Stimulated activated naive CD8-positive, alpha-beta T cell treated with anti-CD3 and anti-CD28 coated beads, Interleukin-15, Interleukin-2, amounts not matched to agents 100 ng/mL and 50 ng/mL, for 24 hours (primary cell): ENCODE data around the gene HUWE1.

Experiments used
- H3K27ac Mint-ChIP-seq: one replicate; pipeline ENCODE4 v1.8.0; 2021; ENCODE audit warnings: mild to moderate bottlenecking, mixed read lengths
- H3K27me3 Mint-ChIP-seq: one replicate; pipeline ENCODE4 v1.8.0; 2021; ENCODE audit warnings: mixed read lengths
- H3K36me3 Mint-ChIP-seq: one replicate; pipeline ENCODE4 v1.8.0; 2021; ENCODE audit warnings: low read depth, mixed read lengths
- H3K4me1 Mint-ChIP-seq: one replicate; pipeline ENCODE4 v1.8.0; 2021; ENCODE audit warnings: low read depth, mixed read lengths
- H3K4me3 Mint-ChIP-seq: one replicate; pipeline ENCODE4 v1.8.0; 2021; ENCODE audit warnings: mild to moderate bottlenecking, mixed read lengths
- H3K9me3 Mint-ChIP-seq: one replicate; pipeline ENCODE4 v1.8.0; 2021; ENCODE audit warnings: mixed read lengths

The HUWE1 gene

DNA sequence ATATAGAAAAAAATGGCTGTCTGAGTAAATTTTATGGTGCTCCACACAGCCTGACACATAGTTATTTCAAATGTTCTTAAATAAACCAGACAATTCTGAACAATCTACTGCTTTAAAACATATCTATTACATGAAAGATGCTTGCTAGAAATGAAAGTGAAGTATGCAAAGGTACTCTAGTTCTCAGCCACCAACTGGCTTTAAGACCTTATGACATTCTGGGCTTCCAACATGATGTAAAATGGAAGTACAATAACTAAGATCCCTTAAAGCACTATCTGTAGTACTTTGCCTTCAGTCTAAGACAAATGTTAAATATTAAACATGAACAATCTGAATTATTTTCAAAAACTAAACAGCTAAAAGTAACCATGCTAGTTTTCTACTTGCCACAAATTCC lies 17.3 kb downstream of the HUWE1 start:
- Mint-ChIP-seq H3K4me3 (no peak overlapping the region), H3K27me3 (no peaks in the 10 kb centered on the region), H3K36me3 (peaks cover 56% of the 10 kb centered on the region)

DNA sequence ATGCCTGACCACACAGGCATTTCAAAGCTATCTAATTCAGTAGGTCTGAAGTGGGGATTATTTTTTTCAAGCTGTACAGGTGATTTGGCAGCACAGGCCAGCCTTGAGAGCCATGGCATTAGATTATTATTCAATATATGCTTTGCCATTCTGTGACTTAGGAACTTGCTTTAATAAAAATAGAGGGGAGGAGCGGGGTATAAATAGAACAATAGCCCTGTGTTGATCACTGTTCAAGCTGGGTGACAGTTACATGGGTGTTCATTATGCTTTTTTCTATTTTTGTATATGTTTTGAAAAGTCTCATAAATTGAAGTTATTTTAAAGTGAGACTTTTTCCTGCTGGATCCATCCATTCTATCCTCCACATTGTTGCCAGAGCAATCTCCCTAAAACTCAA lies 20.3 kb downstream of the HUWE1 start:
- Mint-ChIP-seq H3K4me3 (no peak overlapping the region), H3K27ac (peak overlapping the region; percentile 16), H3K27me3 (no peaks in the 10 kb centered on the region), H3K9me3 (no peaks in the 10 kb centered on the region), H3K36me3 (peaks cover 61% of the 10 kb centered on the region), H3K4me1 (peaks cover 34% of the 10 kb centered on the region)

More for the DNA sequence above, 17.3 kb downstream of the HUWE1 start:
- peaks cover 26% of the 10 kb centered on the region for H3K4me1 Mint-ChIP-seq
- H3K27ac Mint-ChIP-seq = no peak overlapping the region
- H3K9me3 Mint-ChIP-seq = no peaks in the 10 kb centered on the region

DNA sequence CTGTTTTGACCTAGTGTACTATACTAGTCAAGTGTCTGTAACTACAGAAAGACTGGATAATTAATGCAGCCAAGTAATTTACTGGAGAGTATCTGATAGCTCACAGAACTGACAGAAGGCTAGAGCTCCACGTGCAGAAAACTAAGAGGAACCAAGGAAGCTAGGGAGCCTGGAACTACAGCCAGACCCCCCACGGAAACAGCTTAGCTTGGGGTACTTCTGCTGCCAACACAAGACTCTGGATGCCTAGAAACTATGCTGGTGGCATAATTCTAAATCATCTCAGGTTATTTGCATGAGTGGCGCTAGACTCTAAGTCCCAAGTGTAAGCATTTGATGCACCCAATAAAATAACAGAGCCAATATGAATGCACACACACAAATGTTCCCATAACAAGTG lies 26.5 kb downstream of the HUWE1 start:
- Mint-ChIP-seq H3K4me3 (no peak overlapping the region), H3K36me3 (peaks cover 51% of the 10 kb centered on the region), H3K9me3 (no peaks in the 10 kb centered on the region)

DNA sequence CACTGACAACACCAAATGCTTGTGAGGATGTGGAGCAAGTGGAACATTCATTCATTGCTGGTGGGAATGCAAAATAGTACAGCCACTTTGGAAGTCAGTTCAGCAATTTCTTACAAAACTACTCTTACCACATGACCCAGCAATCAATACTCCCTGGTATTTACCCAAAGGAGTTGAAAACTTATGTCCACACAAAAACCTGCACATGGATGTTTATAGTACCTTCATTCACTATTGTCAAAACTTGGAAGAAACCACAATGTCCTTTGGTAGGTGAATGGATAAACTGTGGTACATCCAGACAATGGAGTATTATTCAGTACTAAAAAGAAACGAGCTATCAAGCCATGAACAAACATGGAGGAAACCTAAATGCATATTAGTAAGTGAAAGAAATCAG lies 27.5 kb downstream of the HUWE1 start:
- H3K4me3 Mint-ChIP-seq = no peak overlapping the region

More for the DNA sequence above, 26.5 kb downstream of the HUWE1 start:
- Mint-ChIP-seq H3K27ac (no peak overlapping the region), H3K27me3 (no peaks in the 10 kb centered on the region), H3K4me1 (peaks cover 48% of the 10 kb centered on the region)

GRCh38 chrX:53656845-53657244 lies 29.7 kb downstream of the HUWE1 start:
- H3K27ac Mint-ChIP-seq = no peak overlapping the region
- H3K9me3 Mint-ChIP-seq = no peaks in the 10 kb centered on the region
- peaks cover 45% of the 10 kb centered on the region for H3K4me1 Mint-ChIP-seq
- H3K4me3 Mint-ChIP-seq = no peak overlapping the region
- H3K27me3 Mint-ChIP-seq = no peaks in the 10 kb centered on the region
- peaks cover 58% of the 10 kb centered on the region for H3K36me3 Mint-ChIP-seq

More for the DNA sequence above, 27.5 kb downstream of the HUWE1 start:
- Mint-ChIP-seq H3K9me3 (no peaks in the 10 kb centered on the region), H3K27me3 (no peaks in the 10 kb centered on the region), H3K27ac (peak overlapping the region; percentile 30), H3K36me3 (peaks cover 57% of the 10 kb centered on the region), H3K4me1 (peaks cover 56% of the 10 kb centered on the region)

DNA sequence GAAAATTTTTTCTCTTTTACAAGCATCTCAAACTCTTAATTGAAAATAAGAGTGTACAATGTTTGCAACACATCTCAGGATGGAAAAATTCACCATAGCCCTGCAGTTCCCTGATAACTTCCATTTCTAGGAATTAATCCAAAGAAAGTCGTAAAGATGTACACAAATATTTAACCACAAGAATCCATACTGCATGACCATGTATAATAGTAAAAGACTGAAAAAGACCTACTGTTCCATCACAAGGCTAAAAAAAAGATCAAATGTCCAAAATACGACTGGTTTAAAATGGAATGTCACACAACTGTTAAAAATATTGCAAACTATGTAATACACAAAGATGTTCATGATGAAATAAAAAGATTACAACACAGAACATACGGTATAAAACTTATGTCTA lies 32.1 kb downstream of the HUWE1 start:
- Mint-ChIP-seq H3K4me1 (peaks cover 37% of the 10 kb centered on the region), H3K9me3 (no peaks in the 10 kb centered on the region), H3K36me3 (peaks cover 54% of the 10 kb centered on the region), H3K27me3 (no peaks in the 10 kb centered on the region), H3K4me3 (no peak overlapping the region), H3K27ac (no peak overlapping the region)

- H3K27ac Mint-ChIP-seq = no peak overlapping the region
- no peaks in the 10 kb centered on the region for H3K9me3 Mint-ChIP-seq
- H3K4me3 Mint-ChIP-seq = no peak overlapping the region
- no peaks in the 10 kb centered on the region for H3K27me3 Mint-ChIP-seq
- peaks cover 58% of the 10 kb centered on the region for H3K36me3 Mint-ChIP-seq
- peaks cover 6% of the 10 kb centered on the region for H3K4me1 Mint-ChIP-seq
Observed at GRCh38 chrX:53644751-53645150, 41.8 kb downstream of the HUWE1 start.

DNA sequence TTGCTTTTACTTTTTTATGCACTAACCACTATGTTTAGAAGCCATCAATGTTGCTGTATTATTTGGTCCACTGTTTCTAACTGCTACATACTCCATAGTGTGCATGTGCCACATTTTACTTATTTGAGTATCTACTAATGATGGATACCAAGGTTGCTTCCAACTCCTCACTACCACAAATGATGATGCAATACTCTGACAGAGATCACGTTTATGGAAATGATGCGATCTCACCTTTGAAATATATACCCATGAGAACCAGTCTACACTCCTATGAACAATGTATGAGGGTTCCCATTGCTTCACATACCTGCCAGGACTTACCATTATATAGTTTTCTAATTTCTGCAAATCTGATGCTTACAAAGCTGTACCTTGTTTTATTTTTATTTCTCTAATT lies 44.2 kb downstream of the HUWE1 start:
- H3K27ac Mint-ChIP-seq = no peak overlapping the region

GRCh38 chrX:53639257-53639656 lies 47.3 kb downstream of the HUWE1 start:
- Mint-ChIP-seq H3K27ac (no peak overlapping the region), H3K4me3 (no peak overlapping the region), H3K36me3 (peaks cover 59% of the 10 kb centered on the region), H3K9me3 (no peaks in the 10 kb centered on the region), H3K27me3 (no peaks in the 10 kb centered on the region), H3K4me1 (peaks cover 6% of the 10 kb centered on the region)

More for the DNA sequence above, 44.2 kb downstream of the HUWE1 start:
- Mint-ChIP-seq H3K9me3 (no peaks in the 10 kb centered on the region), H3K36me3 (peaks cover 59% of the 10 kb centered on the region), H3K4me3 (no peak overlapping the region), H3K4me1 (peaks cover 6% of the 10 kb centered on the region), H3K27me3 (no peaks in the 10 kb centered on the region)

DNA sequence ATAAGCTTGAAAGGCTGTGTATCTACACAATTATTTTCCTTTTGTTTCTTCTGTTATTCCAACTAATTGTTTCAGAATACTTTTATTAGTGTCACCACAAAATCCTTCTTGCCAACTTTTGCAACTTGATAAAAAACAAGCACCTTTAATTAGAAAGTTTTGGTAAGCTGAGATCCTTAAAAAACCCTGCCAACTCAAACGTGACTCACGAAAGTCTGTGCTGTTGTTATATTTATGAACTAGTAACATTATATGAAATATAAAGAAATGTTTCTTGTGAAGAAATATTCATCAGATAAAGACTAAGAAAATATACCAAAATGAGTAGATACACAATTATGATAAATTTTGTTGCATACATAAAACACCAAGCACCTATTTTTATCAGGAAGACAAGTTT lies 49.0 kb downstream of the HUWE1 start:
- Mint-ChIP-seq H3K36me3 (peaks cover 57% of the 10 kb centered on the region), H3K9me3 (no peaks in the 10 kb centered on the region), H3K4me3 (no peak overlapping the region), H3K27me3 (no peaks in the 10 kb centered on the region), H3K27ac (no peak overlapping the region), H3K4me1 (peaks cover 6% of the 10 kb centered on the region)

- peaks cover 79% of the 10 kb centered on the region for H3K36me3 Mint-ChIP-seq
- H3K27ac Mint-ChIP-seq = no peak overlapping the region
- H3K4me3 Mint-ChIP-seq = no peak overlapping the region
- no peaks in the 10 kb centered on the region for H3K27me3 Mint-ChIP-seq
- no peaks in the 10 kb centered on the region for H3K4me1 Mint-ChIP-seq
- no peaks in the 10 kb centered on the region for H3K9me3 Mint-ChIP-seq
Observed at GRCh38 chrX:53631156-53631555, 55.4 kb downstream of the HUWE1 start.

DNA sequence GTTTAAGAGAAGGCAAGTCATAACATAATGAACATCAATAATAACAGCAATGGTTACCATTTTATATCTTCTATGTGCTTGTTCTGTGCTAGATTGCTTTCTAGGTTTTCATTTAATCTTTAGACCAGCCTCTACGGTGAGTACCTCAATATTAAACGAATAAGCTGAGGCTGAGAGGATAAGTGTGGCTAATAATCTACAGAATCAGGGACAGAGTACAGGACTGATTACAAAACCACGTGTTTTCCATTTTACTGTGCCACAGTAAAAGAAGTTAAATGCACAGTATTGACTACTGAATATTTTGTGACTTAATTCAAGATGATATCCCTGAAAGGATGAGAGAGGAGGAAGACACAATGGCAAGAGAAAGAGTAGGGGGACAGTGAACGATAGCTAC lies 56.3 kb downstream of the HUWE1 start:
- no peaks in the 10 kb centered on the region for H3K9me3 Mint-ChIP-seq
- H3K4me1 Mint-ChIP-seq = no peaks in the 10 kb centered on the region
- H3K4me3 Mint-ChIP-seq = no peak overlapping the region
- peak overlapping the region; percentile 16 for H3K27ac Mint-ChIP-seq
- no peaks in the 10 kb centered on the region for H3K27me3 Mint-ChIP-seq
- H3K36me3 Mint-ChIP-seq = peaks cover 78% of the 10 kb centered on the region

GRCh38 chrX:53622431-53622830 lies 64.1 kb downstream of the HUWE1 start:
- Mint-ChIP-seq H3K27me3 (no peaks in the 10 kb centered on the region), H3K36me3 (peaks cover 72% of the 10 kb centered on the region), H3K9me3 (no peaks in the 10 kb centered on the region), H3K27ac (peak overlapping the region; percentile 36), H3K4me1 (peaks cover 22% of the 10 kb centered on the region), H3K4me3 (no peak overlapping the region)

- H3K4me1 Mint-ChIP-seq = peaks cover 22% of the 10 kb centered on the region
- H3K27ac Mint-ChIP-seq = peak overlapping the region; percentile 86
- no peaks in the 10 kb centered on the region for H3K9me3 Mint-ChIP-seq
- H3K4me3 Mint-ChIP-seq = no peak overlapping the region
- H3K27me3 Mint-ChIP-seq = no peaks in the 10 kb centered on the region
- peaks cover 72% of the 10 kb centered on the region for H3K36me3 Mint-ChIP-seq
Observed at GRCh38 chrX:53621418-53621986, 65.0 kb downstream of the HUWE1 start.

- Mint-ChIP-seq H3K27me3 (no peaks in the 10 kb centered on the region), H3K4me3 (no peak overlapping the region), H3K36me3 (peaks cover 70% of the 10 kb centered on the region), H3K4me1 (peaks cover 9% of the 10 kb centered on the region), H3K27ac (no peak overlapping the region), H3K9me3 (no peaks in the 10 kb centered on the region)
Observed at GRCh38 chrX:53616946-53617345, 69.6 kb downstream of the HUWE1 start.

DNA sequence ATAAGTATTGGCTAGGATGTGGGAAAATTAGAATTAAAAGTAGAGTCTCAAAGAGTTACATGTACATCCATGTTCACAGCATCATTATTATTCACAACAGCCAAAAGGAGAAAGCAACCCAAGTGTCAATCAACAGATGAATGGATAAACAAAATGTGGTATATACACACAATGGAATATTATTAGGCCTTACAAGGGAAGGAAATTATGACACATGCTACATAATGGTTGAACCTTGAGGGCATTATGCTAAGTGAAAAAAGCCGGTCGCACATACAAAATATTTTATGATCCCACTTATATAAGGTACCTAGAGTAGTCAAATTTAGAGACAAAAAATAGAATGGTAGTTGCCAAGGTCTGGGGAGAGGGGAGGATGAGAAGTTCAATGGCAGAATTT lies 80.1 kb downstream of the HUWE1 start:
- no peak overlapping the region for H3K4me3 Mint-ChIP-seq
- H3K27me3 Mint-ChIP-seq = no peaks in the 10 kb centered on the region
- no peaks in the 10 kb centered on the region for H3K9me3 Mint-ChIP-seq
- H3K27ac Mint-ChIP-seq = peak overlapping the region; percentile 21
- peaks cover 4% of the 10 kb centered on the region for H3K4me1 Mint-ChIP-seq
- peaks cover 78% of the 10 kb centered on the region for H3K36me3 Mint-ChIP-seq
